ENCODE data around the gene PXYLP1.
A peak's percentile ranks its signal among the peaks of the same experiment; 100 is the strongest.

The PXYLP1 gene, protein sequence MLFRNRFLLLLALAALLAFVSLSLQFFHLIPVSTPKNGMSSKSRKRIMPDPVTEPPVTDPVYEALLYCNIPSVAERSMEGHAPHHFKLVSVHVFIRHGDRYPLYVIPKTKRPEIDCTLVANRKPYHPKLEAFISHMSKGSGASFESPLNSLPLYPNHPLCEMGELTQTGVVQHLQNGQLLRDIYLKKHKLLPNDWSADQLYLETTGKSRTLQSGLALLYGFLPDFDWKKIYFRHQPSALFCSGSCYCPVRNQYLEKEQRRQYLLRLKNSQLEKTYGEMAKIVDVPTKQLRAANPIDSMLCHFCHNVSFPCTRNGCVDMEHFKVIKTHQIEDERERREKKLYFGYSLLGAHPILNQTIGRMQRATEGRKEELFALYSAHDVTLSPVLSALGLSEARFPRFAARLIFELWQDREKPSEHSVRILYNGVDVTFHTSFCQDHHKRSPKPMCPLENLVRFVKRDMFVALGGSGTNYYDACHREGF

DNA sequence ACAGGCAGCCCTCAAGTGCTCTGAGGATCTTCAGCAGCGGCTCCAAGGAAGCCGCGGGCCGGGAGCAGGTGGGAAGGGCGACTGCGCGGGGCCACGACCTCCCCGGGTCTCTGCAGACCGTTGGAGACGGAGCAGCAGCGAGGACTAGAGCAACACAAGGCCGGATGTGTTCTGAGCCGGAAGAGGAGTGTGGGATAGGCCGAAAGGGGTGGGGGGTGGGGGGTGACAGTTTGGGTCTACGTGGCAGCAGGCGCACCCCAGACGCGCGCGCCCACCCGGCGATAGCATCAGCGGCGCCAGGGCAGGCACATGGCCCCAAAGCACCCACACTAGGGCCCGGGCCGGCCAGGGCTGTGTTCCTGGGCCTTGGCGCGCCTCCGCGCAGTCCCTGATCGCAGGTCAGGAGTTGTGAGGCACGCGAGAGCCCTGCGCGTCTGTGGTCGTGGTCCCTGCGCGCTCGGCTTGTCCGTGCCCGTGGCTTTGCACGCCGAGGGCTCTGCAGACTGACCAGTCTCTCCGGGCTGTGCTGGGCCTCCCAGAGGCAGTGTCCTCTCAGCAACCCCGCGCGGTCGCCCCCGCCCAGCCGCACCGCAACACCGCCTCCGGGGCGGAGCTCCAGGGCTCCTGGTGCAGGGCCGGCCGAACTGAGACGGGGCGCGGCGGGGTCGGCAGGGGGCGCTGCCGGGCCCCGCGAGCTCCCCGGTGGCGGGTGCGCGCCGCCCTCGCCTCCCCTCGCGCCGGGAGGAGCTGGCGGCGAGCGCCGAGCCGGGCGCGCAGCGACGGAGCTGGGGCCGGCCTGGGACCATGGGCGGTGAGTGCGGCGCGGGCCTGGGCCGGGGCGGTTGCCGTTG is at the start of gene PXYLP1:
TSS of gene PXYLP1 (plus strand) at position 725 of the 851 bp plus-strand sequence. CDS start 28,351 bp downstream, outside the sequence.
- Histone ChIP-seq H3K4me1 (ENCODE audit: control insufficient read depth in 1 of 2, insufficient read depth in 2 of 2, low read length in 2 of 2) (peaks cover 3 to 8% of the 10 kb centered on the region in 2 donors), H3K9me3 (ENCODE audit: control insufficient read depth in 1 of 2, low read length in 2 of 2) (no peaks in the 10 kb centered on the region)

DNA sequence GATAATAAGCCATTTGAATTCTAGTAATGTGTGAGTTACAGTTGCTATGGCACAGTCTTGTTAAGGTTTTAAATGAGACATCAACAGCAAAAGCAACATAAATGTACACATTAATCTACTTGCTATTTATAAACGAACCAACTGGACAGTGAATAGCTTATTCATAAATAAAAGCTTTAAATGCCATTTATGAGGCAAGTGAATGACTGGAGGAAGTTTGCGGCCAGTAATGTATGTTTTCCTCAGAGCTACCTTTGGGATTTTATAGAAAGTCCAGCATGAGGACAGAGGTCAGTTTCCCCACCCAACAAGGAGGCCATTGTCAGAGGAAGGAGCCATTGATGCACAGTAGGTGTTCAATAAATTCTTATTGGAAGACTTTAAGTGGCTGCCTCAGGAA is 48.0 kb upstream of the PXYLP1 start:
- Histone ChIP-seq H3K27me3 (ENCODE audit: low read depth, low read length) (no peaks in the 10 kb centered on the region), H3K36me3 (ENCODE audit: control insufficient read depth in 1 of 2, insufficient read depth in 2 of 2, low read length in 2 of 2) (no peaks in the 10 kb centered on the region), H3K27ac (ENCODE audit: low read length) (no peak overlapping the region), H3K4me1 (ENCODE audit: control insufficient read depth in 1 of 2, insufficient read depth in 2 of 2, low read length in 2 of 2) (no peaks in the 10 kb centered on the region), H3K9me3 (ENCODE audit: control insufficient read depth in 1 of 2, low read length in 2 of 2) (peaks cover 0 to 5% of the 10 kb centered on the region in 2 donors), H3K4me3 (ENCODE audit: low read depth in 1 of 2, low read length in 2 of 2) (no peak overlapping the region)

More for the DNA sequence above, at the start of gene PXYLP1:
- Histone ChIP-seq H3K27ac (ENCODE audit: low read length) (peak within 1 kb of the TSS; percentile 65), H3K36me3 (ENCODE audit: control insufficient read depth in 1 of 2, insufficient read depth in 2 of 2, low read length in 2 of 2) (no peaks in the 10 kb centered on the region), H3K4me3 (ENCODE audit: low read depth in 1 of 2, low read length in 2 of 2) (peak within 1 kb of the TSS; percentile 66 to 71), H3K27me3 (ENCODE audit: low read depth, low read length) (no peaks in the 10 kb centered on the region)

DNA sequence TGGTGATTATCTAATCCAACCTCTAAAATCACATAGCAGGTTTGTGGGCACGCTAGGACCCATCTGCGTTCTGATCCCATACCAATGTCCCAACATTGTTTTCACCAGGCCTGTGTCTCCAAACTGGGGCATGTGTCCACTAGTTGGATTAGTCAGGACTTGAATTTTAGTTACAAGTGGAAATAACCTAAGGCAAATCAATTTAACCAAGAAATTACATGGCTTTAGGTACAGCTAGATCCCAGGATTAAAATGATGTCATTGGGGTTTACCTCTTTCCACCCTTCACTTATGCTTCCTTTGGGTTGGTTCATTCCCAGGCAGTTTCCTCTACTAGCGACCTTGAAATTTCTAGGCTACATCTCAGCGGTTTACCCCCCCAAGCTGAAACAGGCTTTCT is 47.2 kb upstream of the PXYLP1 start:
- Histone ChIP-seq H3K4me1 (ENCODE audit: control insufficient read depth in 1 of 2, insufficient read depth in 2 of 2, low read length in 2 of 2) (no peaks in the 10 kb centered on the region), H3K27me3 (ENCODE audit: low read depth, low read length) (no peaks in the 10 kb centered on the region), H3K27ac (ENCODE audit: low read length) (no peak overlapping the region), H3K9me3 (ENCODE audit: control insufficient read depth in 1 of 2, low read length in 2 of 2) (peaks cover 0 to 5% of the 10 kb centered on the region in 2 donors), H3K36me3 (ENCODE audit: control insufficient read depth in 1 of 2, insufficient read depth in 2 of 2, low read length in 2 of 2) (no peaks in the 10 kb centered on the region), H3K4me3 (ENCODE audit: low read depth in 1 of 2, low read length in 2 of 2) (no peak overlapping the region)

DNA sequence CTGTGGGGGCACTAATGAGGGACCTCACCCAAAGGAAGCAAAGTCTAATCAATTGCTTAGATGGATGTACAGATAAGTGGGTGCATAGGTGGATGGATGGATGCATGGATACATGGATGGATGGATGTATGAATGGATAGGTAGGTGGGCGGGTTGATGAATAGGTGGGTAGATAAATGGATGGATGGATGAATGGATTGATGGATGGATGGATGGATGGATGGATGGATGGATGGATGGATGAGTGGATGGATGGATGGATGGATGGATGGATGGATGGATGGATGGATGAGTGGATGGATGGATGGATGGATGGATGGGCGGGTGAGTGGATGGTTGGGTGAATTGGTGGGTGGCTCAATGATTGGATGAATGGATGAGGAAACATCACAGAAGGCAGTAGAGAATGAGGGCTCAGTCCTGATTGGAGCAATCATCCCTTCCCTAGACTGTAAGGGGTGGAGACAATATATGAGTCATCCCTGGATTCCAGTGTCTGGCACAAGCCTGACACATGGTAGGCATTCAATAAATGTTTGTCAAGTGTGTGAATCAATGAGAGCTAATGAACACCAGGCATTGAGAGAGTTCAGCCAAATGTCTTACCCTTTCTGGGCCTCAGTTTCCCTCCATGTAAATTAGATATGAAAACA is 40.4 kb upstream of the PXYLP1 start:
- Histone ChIP-seq H3K36me3 (ENCODE audit: control insufficient read depth in 1 of 2, insufficient read depth in 2 of 2, low read length in 2 of 2) (no peaks in the 10 kb centered on the region), H3K4me3 (ENCODE audit: low read depth in 1 of 2, low read length in 2 of 2) (no peak overlapping the region), H3K4me1 (ENCODE audit: control insufficient read depth in 1 of 2, insufficient read depth in 2 of 2, low read length in 2 of 2) (no peaks in the 10 kb centered on the region), H3K9me3 (ENCODE audit: control insufficient read depth in 1 of 2, low read length in 2 of 2) (no peaks in the 10 kb centered on the region), H3K27ac (ENCODE audit: low read length) (no peak overlapping the region), H3K27me3 (ENCODE audit: low read depth, low read length) (no peaks in the 10 kb centered on the region)

DNA sequence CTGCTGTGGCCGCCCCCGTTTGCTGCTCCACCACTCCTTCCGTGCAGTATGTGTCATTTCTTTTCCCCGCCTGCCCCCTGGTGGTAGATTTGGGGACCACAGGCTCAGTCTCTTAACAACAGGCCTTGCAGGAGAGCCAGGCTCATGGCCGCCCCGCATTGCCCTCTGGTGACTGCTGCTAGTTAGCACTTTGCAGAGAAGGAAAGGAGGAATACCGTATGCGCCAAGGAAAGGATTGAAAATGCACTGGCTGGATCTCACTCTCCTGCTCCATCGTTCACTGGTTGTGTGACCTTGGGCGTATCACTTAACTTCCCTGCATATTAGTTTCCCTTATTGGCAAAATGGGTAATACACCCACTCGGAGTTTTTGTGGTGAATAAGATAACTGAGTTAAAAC is 39.3 kb upstream of the PXYLP1 start:
- Histone ChIP-seq H3K4me3 (ENCODE audit: low read depth in 1 of 2, low read length in 2 of 2) (no peak overlapping the region), H3K27me3 (ENCODE audit: low read depth, low read length) (no peaks in the 10 kb centered on the region)

DNA sequence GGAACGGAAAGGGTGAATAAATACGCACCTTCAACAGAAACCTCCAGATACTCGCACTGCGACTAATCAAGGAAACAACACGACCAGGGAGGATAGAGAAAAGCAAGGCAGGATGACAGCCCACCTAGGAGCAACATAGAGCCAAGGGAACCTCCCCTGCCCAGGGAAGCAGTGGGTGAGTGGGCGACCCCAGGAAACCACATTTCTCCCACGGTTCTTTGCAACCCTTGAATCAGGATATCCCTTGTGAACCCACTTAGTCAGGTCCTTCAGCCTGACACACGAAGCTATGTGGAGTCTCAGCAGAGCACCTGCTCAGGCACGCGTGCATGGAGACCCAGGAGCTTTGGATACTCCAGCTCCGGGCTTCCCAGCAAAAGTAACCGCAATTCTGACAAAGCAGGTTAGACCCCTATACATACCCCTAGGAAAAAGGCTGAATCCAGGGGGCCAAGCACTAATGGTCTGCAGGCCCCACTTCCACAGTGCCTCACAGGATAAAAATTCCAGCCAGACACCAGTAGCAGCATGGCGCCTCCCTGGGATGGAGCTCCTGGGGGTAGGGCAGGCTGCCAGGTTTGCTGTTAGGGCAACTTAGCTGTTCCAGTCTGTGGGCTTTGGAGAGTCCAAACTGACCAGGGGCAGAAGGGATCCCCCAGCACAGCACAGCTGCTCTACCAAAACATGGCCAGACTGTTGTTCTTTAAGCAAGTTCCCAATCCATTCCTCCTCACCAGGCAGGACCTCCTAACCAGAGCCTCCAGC is 38.4 kb upstream of the PXYLP1 start:
- H3K27ac ChIP-seq (ENCODE audit: low read length) = no peak overlapping the region
- H3K9me3 ChIP-seq (ENCODE audit: control insufficient read depth in 1 of 2, low read length in 2 of 2) = no peaks in the 10 kb centered on the region
- H3K27me3 ChIP-seq (ENCODE audit: low read depth, low read length) = no peaks in the 10 kb centered on the region
- no peak overlapping the region for H3K4me3 ChIP-seq (ENCODE audit: low read depth in 1 of 2, low read length in 2 of 2)
- H3K36me3 ChIP-seq (ENCODE audit: control insufficient read depth in 1 of 2, insufficient read depth in 2 of 2, low read length in 2 of 2) = no peaks in the 10 kb centered on the region
- no peaks in the 10 kb centered on the region for H3K4me1 ChIP-seq (ENCODE audit: control insufficient read depth in 1 of 2, insufficient read depth in 2 of 2, low read length in 2 of 2)

More for the DNA sequence above, 39.3 kb upstream of the PXYLP1 start:
- no peaks in the 10 kb centered on the region for H3K4me1 ChIP-seq (ENCODE audit: control insufficient read depth in 1 of 2, insufficient read depth in 2 of 2, low read length in 2 of 2)
- no peaks in the 10 kb centered on the region for H3K9me3 ChIP-seq (ENCODE audit: control insufficient read depth in 1 of 2, low read length in 2 of 2)
- no peak overlapping the region for H3K27ac ChIP-seq (ENCODE audit: low read length)
- no peaks in the 10 kb centered on the region for H3K36me3 ChIP-seq (ENCODE audit: control insufficient read depth in 1 of 2, insufficient read depth in 2 of 2, low read length in 2 of 2)

DNA sequence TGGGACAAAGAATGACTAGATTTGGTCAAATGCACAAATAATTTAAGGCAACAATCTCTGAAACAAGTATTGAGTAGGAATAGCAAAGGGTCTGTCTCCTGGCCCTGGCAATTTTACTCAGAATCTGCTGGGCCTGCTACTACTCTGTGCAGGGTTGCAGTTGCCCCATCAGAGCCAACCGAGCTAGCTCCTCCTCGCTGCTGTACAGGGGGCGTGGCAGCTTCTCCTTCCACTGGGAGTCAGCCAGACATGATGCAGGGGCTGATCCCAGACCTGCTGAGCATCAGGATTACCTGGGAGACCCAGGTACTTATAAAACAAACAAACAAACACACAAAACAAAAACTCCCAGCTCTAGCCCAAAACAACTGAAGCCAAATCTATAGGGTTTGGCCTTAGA is 30.5 kb upstream of the PXYLP1 start:
- no peak overlapping the region for H3K4me3 ChIP-seq (ENCODE audit: low read depth in 1 of 2, low read length in 2 of 2)
- H3K27me3 ChIP-seq (ENCODE audit: low read depth, low read length) = no peaks in the 10 kb centered on the region

DNA sequence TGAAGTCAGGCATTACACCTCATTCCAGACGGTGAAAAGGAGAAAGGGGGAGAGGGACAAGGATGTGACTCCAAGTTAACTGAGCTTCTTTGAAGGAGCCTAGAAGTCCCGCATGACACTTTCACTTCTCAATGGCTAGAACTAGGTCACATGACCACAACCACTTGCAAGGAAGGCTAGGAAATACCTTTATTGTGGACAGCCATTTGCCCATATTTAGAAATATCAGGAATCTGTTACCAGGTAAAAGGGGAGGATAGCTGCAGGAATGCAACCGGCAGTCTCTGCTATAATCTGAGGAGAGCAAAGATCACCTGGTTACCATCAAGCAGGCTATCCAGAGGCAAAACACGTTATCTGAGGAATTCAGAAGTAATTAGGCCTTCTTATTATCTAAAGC is 28.9 kb upstream of the PXYLP1 start:
- Histone ChIP-seq H3K27me3 (ENCODE audit: low read depth, low read length) (no peaks in the 10 kb centered on the region), H3K27ac (ENCODE audit: low read length) (no peak overlapping the region), H3K36me3 (ENCODE audit: control insufficient read depth in 1 of 2, insufficient read depth in 2 of 2, low read length in 2 of 2) (no peaks in the 10 kb centered on the region)

More for the DNA sequence above, 30.5 kb upstream of the PXYLP1 start:
- H3K36me3 ChIP-seq (ENCODE audit: control insufficient read depth in 1 of 2, insufficient read depth in 2 of 2, low read length in 2 of 2) = no peaks in the 10 kb centered on the region
- H3K27ac ChIP-seq (ENCODE audit: low read length) = no peak overlapping the region
- no peaks in the 10 kb centered on the region for H3K9me3 ChIP-seq (ENCODE audit: control insufficient read depth in 1 of 2, low read length in 2 of 2)
- H3K4me1 ChIP-seq (ENCODE audit: control insufficient read depth in 1 of 2, insufficient read depth in 2 of 2, low read length in 2 of 2) = no peaks in the 10 kb centered on the region

DNA sequence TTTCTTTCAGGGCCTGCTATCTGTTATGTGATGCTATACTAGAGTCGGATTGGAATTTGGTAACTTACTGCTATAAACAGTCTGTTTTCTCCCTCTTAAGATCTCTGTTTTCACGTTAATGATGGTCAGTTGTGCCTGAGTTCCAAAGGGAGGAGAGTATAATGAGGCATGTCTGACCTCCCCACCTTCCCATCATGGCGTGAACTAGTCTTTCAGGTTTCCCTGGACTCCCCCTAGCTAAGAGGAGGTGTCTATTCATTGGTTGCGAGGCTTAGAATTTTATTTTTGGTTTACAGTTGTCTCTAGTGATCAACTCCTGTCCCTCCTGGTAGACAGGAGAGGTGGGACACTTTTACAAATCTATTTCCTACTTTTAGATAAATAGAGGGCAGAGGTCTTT is 27.8 kb upstream of the PXYLP1 start:
- no peak overlapping the region for H3K4me3 ChIP-seq (ENCODE audit: low read depth in 1 of 2, low read length in 2 of 2)
- no peak overlapping the region for H3K27ac ChIP-seq (ENCODE audit: low read length)
- no peaks in the 10 kb centered on the region for H3K9me3 ChIP-seq (ENCODE audit: control insufficient read depth in 1 of 2, low read length in 2 of 2)
- H3K27me3 ChIP-seq (ENCODE audit: low read depth, low read length) = no peaks in the 10 kb centered on the region
- no peaks in the 10 kb centered on the region for H3K36me3 ChIP-seq (ENCODE audit: control insufficient read depth in 1 of 2, insufficient read depth in 2 of 2, low read length in 2 of 2)
- H3K4me1 ChIP-seq (ENCODE audit: control insufficient read depth in 1 of 2, insufficient read depth in 2 of 2, low read length in 2 of 2) = no peaks in the 10 kb centered on the region

More for the DNA sequence above, 28.9 kb upstream of the PXYLP1 start:
- no peaks in the 10 kb centered on the region for H3K4me1 ChIP-seq (ENCODE audit: control insufficient read depth in 1 of 2, insufficient read depth in 2 of 2, low read length in 2 of 2)
- H3K4me3 ChIP-seq (ENCODE audit: low read depth in 1 of 2, low read length in 2 of 2) = no peak overlapping the region
- no peaks in the 10 kb centered on the region for H3K9me3 ChIP-seq (ENCODE audit: control insufficient read depth in 1 of 2, low read length in 2 of 2)

DNA sequence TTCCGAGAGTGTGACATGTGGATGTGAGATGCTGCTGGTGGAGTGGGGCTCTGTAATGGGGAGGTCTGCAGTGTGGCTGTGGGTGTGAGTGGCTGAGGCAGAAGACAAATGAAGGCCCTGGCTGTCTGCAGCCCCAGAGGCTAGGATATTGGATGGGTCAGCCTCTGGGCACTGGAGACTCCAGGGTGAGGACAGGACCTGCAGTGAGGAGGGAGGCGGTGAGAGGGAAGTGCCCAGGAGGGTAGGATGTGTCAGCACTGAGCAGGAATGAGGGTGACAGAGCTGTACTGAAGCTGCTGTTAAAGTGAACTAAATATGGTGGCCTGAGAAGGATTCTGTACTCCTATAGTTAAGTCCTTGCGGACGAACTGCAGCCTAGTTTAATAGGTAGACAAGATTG is 27.3 kb upstream of the PXYLP1 start:
- Histone ChIP-seq H3K36me3 (ENCODE audit: control insufficient read depth in 1 of 2, insufficient read depth in 2 of 2, low read length in 2 of 2) (no peaks in the 10 kb centered on the region), H3K27me3 (ENCODE audit: low read depth, low read length) (no peaks in the 10 kb centered on the region), H3K27ac (ENCODE audit: low read length) (no peak overlapping the region), H3K9me3 (ENCODE audit: control insufficient read depth in 1 of 2, low read length in 2 of 2) (no peaks in the 10 kb centered on the region), H3K4me1 (ENCODE audit: control insufficient read depth in 1 of 2, insufficient read depth in 2 of 2, low read length in 2 of 2) (no peaks in the 10 kb centered on the region), H3K4me3 (ENCODE audit: low read depth in 1 of 2, low read length in 2 of 2) (no peak overlapping the region)

Measured in muscle layer of duodenum (tissue), 2 donors.